ENCODE results near the gene CEBPZOS. TPM values are rescaled to one million over a fixed set of nuclear protein-coding genes. Genes with fewer than 3 reads are reported as not detected.
A peak's percentile ranks its signal among the peaks of the same experiment; 100 is the strongest.

CEBPZOS gene
- total RNA-seq, 1 experiment from 2014 or later = 1.5 TPM

DNA sequence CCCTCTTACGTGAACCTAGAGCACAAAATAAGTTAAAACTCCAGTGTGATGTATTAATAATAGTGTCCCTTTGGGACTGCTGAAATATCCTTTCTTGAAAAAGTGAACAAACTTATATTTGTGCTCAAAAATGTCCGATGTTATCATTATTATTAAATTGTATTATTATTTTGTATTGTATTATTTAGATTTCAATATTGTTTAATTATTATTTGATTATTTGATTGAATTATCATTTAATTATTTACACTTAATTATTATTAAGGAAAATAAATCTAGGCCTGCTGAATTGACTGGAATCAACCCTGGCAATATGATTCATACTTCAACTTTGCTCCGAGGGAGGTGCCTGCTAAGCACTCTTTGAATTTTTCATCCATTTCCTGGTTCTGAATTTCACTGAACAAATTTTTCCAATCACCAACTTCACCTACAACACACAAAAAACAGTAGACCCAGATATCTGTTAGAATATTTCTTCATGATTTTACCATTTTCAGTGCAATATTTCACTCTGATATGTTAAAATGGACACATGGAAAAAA lies 28.6 kb upstream of the CEBPZOS start:
- no peak for TF ChIP-seq CTCF (conservative IDR thresholded peaks at IDR 0.05)
- Histone ChIP-seq H2AFZ (ENCODE audit: low read length) (no peak overlapping the region), H3K79me2 (ENCODE audit: insufficient read depth, low read length) (no peaks in the 10 kb centered on the region), H2BK20ac (ENCODE audit: low read depth, low read length, poor library complexity, severe bottlenecking) (no peak overlapping the region), H3K56ac (ENCODE audit: insufficient read length, low read depth, low read length) (no peak overlapping the region), H4K91ac (ENCODE audit: insufficient read length, low read depth, low read length) (no peak overlapping the region), H3K9ac (ENCODE audit: extremely low read depth, insufficient read length, low read length) (no peak overlapping the region), H3K27me3 (ENCODE audit: insufficient read depth, low read length) (no peaks in the 10 kb centered on the region), H3K4me2 (ENCODE audit: insufficient read depth, insufficient read length, low read length) (no peak overlapping the region), H3K9me3 (ENCODE audit: control insufficient read depth, low read depth, low read length) (no peaks in the 10 kb centered on the region), H3K14ac (ENCODE audit: insufficient read depth, low read length) (no peak overlapping the region), H3T11ph (ENCODE audit: low read length) (no peak overlapping the region), H4K20me1 (ENCODE audit: control insufficient read depth, insufficient read depth, insufficient read length) (no peaks in the 10 kb centered on the region), H3K23me2 (ENCODE audit: insufficient read length, low read depth, low read length, poor library complexity, severe bottlenecking) (no peaks in the 10 kb centered on the region), H2BK12ac (ENCODE audit: insufficient read length, low read depth, low read length) (no peak overlapping the region), H4K8ac (replicated peaks; ENCODE audit: insufficient read length, low read depth, low read length) (no peak overlapping the region), H2AK5ac (ENCODE audit: insufficient read length, low read length) (no peak overlapping the region), H4K5ac (ENCODE audit: insufficient read length, low read depth, low read length) (no peak overlapping the region), H2BK120ac (ENCODE audit: low read depth, low read length, poor library complexity, severe bottlenecking) (no peak overlapping the region), H3K4me1 (ENCODE audit: insufficient read depth, low read length) (no peaks in the 10 kb centered on the region), H3K4ac (ENCODE audit: low read depth, low read length) (no peak overlapping the region), H2BK15ac (ENCODE audit: low read depth, low read length) (no peak overlapping the region), H3K27ac (ENCODE audit: insufficient read length, low read depth, low read length) (no peak overlapping the region), H3K18ac (ENCODE audit: insufficient read length, low read depth, low read length) (no peak overlapping the region), H3K23ac (ENCODE audit: insufficient read length, low read depth, low read length) (no peak overlapping the region), H3K79me1 (ENCODE audit: insufficient read depth, low read depth, low read length, poor library complexity, severe bottlenecking) (no peaks in the 10 kb centered on the region), H2BK5ac (ENCODE audit: insufficient read length, low read length) (no peak overlapping the region)
- WGBS (ENCODE audit: extremely low coverage, insufficient read length, low lambda C conversion rate) = no CpG with 5 or more reads among the region's 3 CpGs
- Mint-ChIP-seq H3K4me1 (peaks cover 4 to 5% of the 10 kb centered on the region in 2 experiments; a peak in 3 of 4 replicates), H3K27ac (0 out of 7 replicates have a peak overlapping the region, but pooled peaks of 1 of the 3 experiments have one; percentile 20), H3K36me3 (ENCODE audit: insufficient read depth in 1 of 3, low read depth in 3 of 3) (peaks cover 14 to 32% (median 16%) of the 10 kb centered on the region in 3 experiments), H3K4me3 (no peak overlapping the region), H3K9me3 (peaks cover 26 to 32% of the 10 kb centered on the region in 2 experiments), H3K27me3 (ENCODE audit: low read depth) (no peaks in the 10 kb centered on the region)
- DNase-seq = no peak
